Nephron (organoid): ENCODE measurements around the gene PDE6B.

Experiments
- H3K27ac Mint-ChIP-seq, 3 experiments: 2 replicates each; pipeline ENCODE4 v1.8.0; 2020; ENCODE audit warnings: mixed read lengths in 3 of 3, mild to moderate bottlenecking in 2 of 3, moderate library complexity in 1 of 3
- H3K27me3 Mint-ChIP-seq: 2 replicates; pipeline ENCODE4 v1.8.0; 2021; ENCODE audit warnings: low read depth, mild to moderate bottlenecking, moderate library complexity, mixed read lengths
- H3K36me3 Mint-ChIP-seq: 2 replicates; pipeline ENCODE4 v1.8.0; 2020; ENCODE audit warnings: low read depth, mixed read lengths
- H3K4me1 Mint-ChIP-seq: 2 replicates; pipeline ENCODE4 v1.8.0; 2020; ENCODE audit warnings: mixed read lengths
- H3K4me3 Mint-ChIP-seq, 3 experiments: 2 replicates each; pipeline ENCODE4 v1.8.0; 2020; ENCODE audit warnings: mild to moderate bottlenecking in 3 of 3, mixed read lengths in 3 of 3, moderate library complexity in 2 of 3
- H3K9me3 Mint-ChIP-seq: 2 replicates; pipeline ENCODE4 v1.8.0; 2020; ENCODE audit warnings: mixed read lengths
- CTCF ChIP-seq, 3 experiments: fragments of 200-600 bp; sonication (generic); IDR thresholded peaks; one replicate each; pipeline ENCODE4 v1.5.0; 2021; ENCODE audit warnings: antibody characterized with exemption in 3 of 3; ENCODE audit not compliant: unreplicated experiment in 3 of 3

PDE6B gene

DNA sequence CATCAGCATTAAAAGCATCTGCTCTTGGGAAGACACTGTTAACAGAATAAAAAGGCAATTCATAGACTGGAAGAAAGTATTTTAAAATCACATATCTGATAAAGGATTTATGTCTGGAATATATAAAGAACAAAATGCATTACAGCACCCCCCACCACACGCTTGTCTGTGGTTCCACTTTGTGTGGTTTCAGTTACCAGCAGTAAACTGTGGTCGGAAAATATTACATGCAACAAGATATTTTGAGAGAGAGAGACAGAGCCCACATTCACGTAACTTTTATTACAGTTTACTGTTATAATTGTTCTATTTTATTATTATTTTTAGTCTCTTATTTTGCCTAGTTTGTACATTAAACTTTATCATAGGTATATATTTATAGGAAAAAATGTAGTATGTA lies 21.2 kb upstream of the PDE6B start:
- H3K27me3 Mint-ChIP-seq = peaks cover 25% of the 10 kb centered on the region
- TF ChIP-seq CTCF (IDR thresholded peaks at IDR 0.05; ENCODE audit: unreplicated experiment in 3 of 3) = no peak
- H3K4me1 Mint-ChIP-seq = peaks cover under 1% of the 10 kb centered on the region
- H3K9me3 Mint-ChIP-seq = no peaks in the 10 kb centered on the region
- no peaks in the 10 kb centered on the region for H3K36me3 Mint-ChIP-seq
- no peak overlapping the region for H3K4me3 Mint-ChIP-seq
- H3K27ac Mint-ChIP-seq = no peak overlapping the region

DNA sequence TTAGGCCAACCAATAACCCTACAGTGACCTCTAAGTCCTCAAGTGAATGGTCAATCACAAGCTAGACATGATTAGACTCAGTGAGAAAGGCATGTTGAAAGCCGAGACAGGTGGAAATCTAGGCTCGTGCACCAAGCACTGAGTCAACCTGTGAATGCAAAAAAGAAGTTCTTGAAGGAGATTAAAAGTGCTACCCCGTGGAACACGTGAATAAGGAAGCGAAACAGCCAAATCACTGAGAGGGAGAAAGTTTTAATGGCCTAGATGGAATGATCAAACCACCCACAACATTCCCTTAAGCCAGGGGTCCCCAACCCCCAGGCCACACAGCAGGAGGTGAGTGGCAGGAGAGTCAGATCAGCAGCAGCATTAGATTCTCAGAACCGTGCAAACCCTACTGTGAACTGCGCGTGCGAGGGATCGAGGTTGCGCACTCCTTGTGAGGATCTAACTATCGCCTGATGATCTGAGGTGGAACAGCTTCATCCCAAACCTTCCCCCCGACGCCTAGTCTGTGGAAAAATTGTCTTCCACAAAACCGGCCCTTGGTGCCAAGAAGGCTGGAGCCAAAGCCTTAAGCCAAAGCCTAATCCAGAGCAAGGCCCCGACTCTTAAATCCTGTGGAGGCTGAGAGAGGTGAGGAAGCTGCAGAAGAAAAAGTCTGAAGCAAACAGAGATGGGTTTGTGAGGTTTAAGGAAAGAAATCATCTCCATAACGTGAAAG lies 19.5 kb upstream of the PDE6B start:
- H3K27me3 Mint-ChIP-seq = peaks cover 38% of the 10 kb centered on the region
- no peaks in the 10 kb centered on the region for H3K36me3 Mint-ChIP-seq
- H3K4me1 Mint-ChIP-seq = peaks cover 14% of the 10 kb centered on the region
- H3K9me3 Mint-ChIP-seq = no peaks in the 10 kb centered on the region
- no peak for TF ChIP-seq CTCF (IDR thresholded peaks at IDR 0.05; ENCODE audit: unreplicated experiment in 3 of 3)
- no peak overlapping the region for H3K27ac Mint-ChIP-seq
- no peak overlapping the region for H3K4me3 Mint-ChIP-seq

DNA sequence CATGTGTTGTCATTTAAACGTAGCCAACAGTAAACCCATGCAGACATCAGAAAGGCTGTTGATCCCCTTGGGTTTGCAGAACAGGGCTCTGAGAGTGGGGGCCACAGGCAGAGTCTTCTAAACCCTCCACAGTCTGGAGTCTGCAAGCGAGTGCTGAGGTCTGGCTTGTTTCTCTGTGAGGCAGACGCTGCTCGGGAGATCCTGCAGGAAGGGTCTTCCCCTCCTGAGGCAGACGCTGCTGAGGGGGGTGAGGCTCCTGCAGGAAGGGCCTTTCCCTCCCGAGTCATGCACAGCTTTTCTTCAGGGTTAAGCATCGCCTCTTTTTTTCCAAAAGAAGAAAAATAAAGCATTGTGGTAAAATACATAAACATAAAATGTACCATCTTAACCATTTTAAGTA lies 17.1 kb upstream of the PDE6B start:
- TF ChIP-seq CTCF (IDR thresholded peaks at IDR 0.05; ENCODE audit: unreplicated experiment in 3 of 3) = no peak
- Mint-ChIP-seq H3K27ac (no peak overlapping the region), H3K36me3 (no peaks in the 10 kb centered on the region), H3K27me3 (peaks cover 29% of the 10 kb centered on the region), H3K4me3 (no peak overlapping the region), H3K4me1 (peaks cover 15% of the 10 kb centered on the region), H3K9me3 (no peaks in the 10 kb centered on the region)

GRCh38 chr4:609400-610050 lies 15.8 kb upstream of the PDE6B start:
- Mint-ChIP-seq H3K36me3 (no peaks in the 10 kb centered on the region), H3K9me3 (no peaks in the 10 kb centered on the region), H3K27me3 (peaks cover 31% of the 10 kb centered on the region), H3K27ac (no peak overlapping the region), H3K4me3 (no peak overlapping the region), H3K4me1 (peaks cover 15% of the 10 kb centered on the region)
- TF ChIP-seq CTCF (IDR thresholded peaks at IDR 0.05; ENCODE audit: unreplicated experiment in 3 of 3) = no peak

DNA sequence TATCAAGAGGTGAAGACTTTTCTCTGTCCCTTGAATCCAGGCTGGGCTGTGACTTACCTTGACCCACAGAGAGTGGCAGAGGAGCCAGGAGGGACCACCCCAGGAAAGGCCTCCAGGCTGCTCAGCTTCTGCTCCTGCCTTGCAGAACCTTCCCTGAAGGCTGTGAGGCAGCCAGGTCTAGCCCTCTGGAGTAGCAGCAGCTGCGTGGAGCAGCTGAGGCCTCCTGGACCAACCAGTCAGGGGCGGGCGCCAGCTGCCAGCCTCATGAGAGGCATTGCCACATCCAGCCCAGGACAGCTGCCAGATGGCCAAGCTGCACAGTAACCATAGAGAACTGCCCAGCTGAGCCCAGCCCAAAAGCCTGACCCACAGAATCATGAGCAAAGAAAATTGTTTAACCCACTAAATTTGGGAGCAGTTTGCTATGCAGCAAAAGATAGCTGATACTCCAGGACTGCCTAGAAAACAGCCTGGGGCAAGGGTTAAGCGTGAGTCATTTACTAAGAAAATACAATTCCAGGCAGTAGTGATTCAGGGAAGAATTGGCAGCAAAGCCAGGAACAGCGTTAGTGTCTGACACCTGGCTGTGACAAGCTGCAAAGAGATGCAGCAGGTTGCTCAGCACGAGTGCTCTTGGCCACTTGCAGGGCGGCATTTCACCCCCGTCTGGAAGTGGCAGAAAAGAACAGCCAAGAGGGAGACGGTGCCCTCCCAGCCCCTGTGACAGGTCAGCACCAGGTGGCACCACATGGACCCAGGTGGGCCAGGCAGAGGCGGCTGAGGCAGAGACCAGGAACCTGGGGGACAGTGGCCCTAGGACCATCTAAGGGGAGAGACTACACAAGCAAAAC lies 14.7 kb upstream of the PDE6B start:
- H3K27me3 Mint-ChIP-seq = peaks cover 32% of the 10 kb centered on the region
- H3K9me3 Mint-ChIP-seq = no peaks in the 10 kb centered on the region
- no peak overlapping the region for H3K27ac Mint-ChIP-seq
- H3K36me3 Mint-ChIP-seq = no peaks in the 10 kb centered on the region
- peaks cover 15% of the 10 kb centered on the region for H3K4me1 Mint-ChIP-seq
- no peak for TF ChIP-seq CTCF (IDR thresholded peaks at IDR 0.05; ENCODE audit: unreplicated experiment in 3 of 3)
- no peak overlapping the region for H3K4me3 Mint-ChIP-seq
